Right lobe of liver (tissue), 6 donors: Measurements from ENCODE around the gene SUGCT. TPM values are rescaled to one million over a fixed set of nuclear protein-coding genes. Genes with fewer than 3 reads are reported as not detected.

Experiments
- ATAC-seq, 4 donors: fragments of 200-7000 bp; cut with Tn5 transposase; one replicate each; pipeline ENCODE4 v1.9.1; 2020; ENCODE audit warnings: mild to moderate bottlenecking in 4 of 4, moderate library complexity in 4 of 4
- DNase-seq, 3 donors: peaks; one replicate each; pipeline ENCODE4 v3.0.0-alpha.2; 2020
- H3K27ac ChIP-seq, 3 donors: fragments of 200-600 bp; one replicate each; pipeline ENCODE4 v1.8.0; 2022
- H3K27me3 ChIP-seq, 2 donors: fragments of 200-600 bp; one replicate each; pipeline ENCODE4 v1.8.0; 2022
- H3K36me3 ChIP-seq, 4 donors: fragments of 200-600 bp; sonication (generic) in 1 of 4; one replicate each; pipeline versions ENCODE4 v1.5.1 to v1.8.0; 2017 to 2022; ENCODE audit warnings: control low read depth in 1 of 4
- H3K4me1 ChIP-seq, 4 donors: fragments of 200-600 bp; sonication (generic) in 1 of 4; one replicate each; pipeline versions ENCODE4 v1.5.1 to v1.8.0; 2017 to 2022; ENCODE audit warnings: control low read depth in 1 of 4
- H3K4me3 ChIP-seq, 3 donors: fragments of 200-600 bp; one replicate each; pipeline ENCODE4 v1.8.0; 2022
- H3K9me3 ChIP-seq, 4 donors: fragments of 200-600 bp; sonication (generic) in 1 of 4; one replicate each; pipeline versions ENCODE4 v1.5.1 to v1.8.0; 2017 to 2022; ENCODE audit warnings: control low read depth in 1 of 4
- POLR2A ChIP-seq: fragments of 450-650 bp; IDR thresholded peaks from one replicate; pipeline ENCODE4 v1.6.1; 2017; ENCODE audit warnings: antibody characterized with exemption, mild to moderate bottlenecking
- WGBS: methylation state at CpG from one replicate; pipeline ENCODE4 v1.1.6; 2018; ENCODE audit warnings: low coverage, low lambda C conversion rate; ENCODE audit not compliant: insufficient coverage; ENCODE audit errors: missing lambda C conversion rate; 5-methylcytosine and 5-hydroxymethylcytosine counted together
- intact Hi-C, 2 donors: fragments of 100-400 bp; cut with DNase I; formaldehyde crosslinking; loops; one replicate each; pipeline versions ENCODE4 v1.11.2 to v1.14.1; 2022
- total RNA-seq, 6 experiments: library from RNA; depleted of rRNA in 2 of 6; stranded (reverse); fragments of >200 nt in 2 of 6; fragmentation: NEBNext Ultra II Directional in 3 of 6; extraction: Animal tissue kit (Norgen Biotek cat#: 25700) in 3 of 6; gene quantifications; one replicate each; pipeline versions ENCODE4 v1.1.0 to v1.2.4, GENCODE V29; 2016 to 2023
- TF ChIP-seq, protein P1 (sequence below), 4 donors: fragments of 200-600 bp in 3 of 4; fragments of 450-650 bp in 1 of 4; IDR thresholded peaks; one replicate each; pipeline versions ENCODE4 v1.5.1 to v1.8.0; 2016 to 2022; ENCODE audit warnings: antibody characterized with exemption in 4 of 4, mild to moderate bottlenecking in 2 of 4
- donor health status: DM: no; HTN: yes; CAD: no.
- donor health status: DM: no; HTN: no; CAD: no.
- donor health status: DM: no; HTN: no; CAD: no.
- donor health status: DM: no; HTN: yes; CAD: no.
- donor health status: DM: no; HTN: yes; CAD: no.

Gene SUGCT
- total RNA-seq, 6 experiments from 2014 or later: 10.1 to 21.0 (median 14.2) TPM

- Histone ChIP-seq H3K27me3 (no peaks in the 10 kb centered on the region), H3K4me3 (no peak overlapping the region), H3K36me3 (no peaks in the 10 kb centered on the region), H3K27ac (no peak overlapping the region), H3K4me1 (no peaks in the 10 kb centered on the region), H3K9me3 (no peaks in the 10 kb centered on the region)
- TF ChIP-seq, protein P1, sequence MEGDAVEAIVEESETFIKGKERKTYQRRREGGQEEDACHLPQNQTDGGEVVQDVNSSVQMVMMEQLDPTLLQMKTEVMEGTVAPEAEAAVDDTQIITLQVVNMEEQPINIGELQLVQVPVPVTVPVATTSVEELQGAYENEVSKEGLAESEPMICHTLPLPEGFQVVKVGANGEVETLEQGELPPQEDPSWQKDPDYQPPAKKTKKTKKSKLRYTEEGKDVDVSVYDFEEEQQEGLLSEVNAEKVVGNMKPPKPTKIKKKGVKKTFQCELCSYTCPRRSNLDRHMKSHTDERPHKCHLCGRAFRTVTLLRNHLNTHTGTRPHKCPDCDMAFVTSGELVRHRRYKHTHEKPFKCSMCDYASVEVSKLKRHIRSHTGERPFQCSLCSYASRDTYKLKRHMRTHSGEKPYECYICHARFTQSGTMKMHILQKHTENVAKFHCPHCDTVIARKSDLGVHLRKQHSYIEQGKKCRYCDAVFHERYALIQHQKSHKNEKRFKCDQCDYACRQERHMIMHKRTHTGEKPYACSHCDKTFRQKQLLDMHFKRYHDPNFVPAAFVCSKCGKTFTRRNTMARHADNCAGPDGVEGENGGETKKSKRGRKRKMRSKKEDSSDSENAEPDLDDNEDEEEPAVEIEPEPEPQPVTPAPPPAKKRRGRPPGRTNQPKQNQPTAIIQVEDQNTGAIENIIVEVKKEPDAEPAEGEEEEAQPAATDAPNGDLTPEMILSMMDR (IDR thresholded peaks at IDR 0.05): no peak
- TF ChIP-seq POLR2A: no peak
- ATAC-seq (no peak), DNase-seq (no peak)
- WGBS: 92% methylated on average over 3 of the region's 3 CpGs
- intact Hi-C loops: no loop called here
These were observed 572.0 kb downstream of the SUGCT start for GRCh38 chr7:40706829-40707228.

- 83% methylated on average over 3 of the region's 6 CpGs for WGBS
- intact Hi-C loops: no loop called here
These were observed 574.5 kb downstream of the SUGCT start for GRCh38 chr7:40709062-40709964.

GRCh38 chr7:40711706-40712105, 576.9 kb downstream of the SUGCT start:
- TF ChIP-seq, protein P1 (IDR thresholded peaks at IDR 0.05): no peak
- TF ChIP-seq POLR2A: no peak
- H3K4me1 ChIP-seq: no peaks in the 10 kb centered on the region
- WGBS: 90% methylated on average over 2 of the region's 6 CpGs
- no peak for ATAC-seq
- no peaks in the 10 kb centered on the region for H3K27me3 ChIP-seq
- no peak for DNase-seq
- no peaks in the 10 kb centered on the region for H3K9me3 ChIP-seq
- intact Hi-C loops: no loop called here
- no peaks in the 10 kb centered on the region for H3K36me3 ChIP-seq
- H3K4me3 ChIP-seq: no peak overlapping the region
- no peak overlapping the region for H3K27ac ChIP-seq

More at GRCh38 chr7:40709062-40709964, 574.5 kb downstream of the SUGCT start:
- no peak overlapping the region for H3K4me3 ChIP-seq
- no peak for ATAC-seq
- H3K27me3 ChIP-seq: no peaks in the 10 kb centered on the region
- no peaks in the 10 kb centered on the region for H3K36me3 ChIP-seq
- TF ChIP-seq, protein P1 (IDR thresholded peaks at IDR 0.05): no peak
- TF ChIP-seq POLR2A: no peak
- H3K9me3 ChIP-seq: no peaks in the 10 kb centered on the region
- H3K27ac ChIP-seq: no peak overlapping the region
- H3K4me1 ChIP-seq: no peaks in the 10 kb centered on the region
- DNase-seq: no peak

DNA sequence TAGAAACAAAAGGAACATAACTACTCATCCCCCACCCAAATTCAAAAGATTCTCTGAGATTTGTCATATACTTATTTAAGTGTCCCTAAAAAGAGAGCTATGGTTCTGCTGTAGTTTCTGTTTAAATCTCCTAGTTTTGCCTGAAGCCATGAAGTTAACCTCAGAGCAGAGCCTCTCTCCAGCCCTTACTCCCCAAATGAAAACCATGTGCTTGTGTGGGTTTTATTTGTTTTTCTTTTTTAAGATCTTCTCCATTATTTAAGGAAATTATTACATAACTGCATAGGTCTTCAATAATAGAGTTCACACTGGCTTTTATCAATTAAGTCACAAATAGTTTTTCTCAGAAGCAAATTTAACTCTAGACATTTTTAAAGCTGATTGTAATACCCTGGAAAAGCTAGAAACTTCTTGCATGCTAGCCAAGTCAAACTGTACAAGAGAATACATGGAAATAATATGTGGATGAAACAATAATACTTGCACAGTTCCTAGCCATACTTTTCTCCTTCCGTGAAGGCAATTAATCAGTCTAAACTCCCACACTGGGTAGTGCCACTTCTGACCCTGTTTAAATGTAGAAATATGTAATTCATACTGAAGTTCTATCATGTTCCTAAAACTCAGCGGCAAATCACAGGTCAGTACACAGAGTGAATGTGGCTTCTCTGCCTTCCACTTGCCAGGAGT, 579.7 kb downstream of the SUGCT start:
- Histone ChIP-seq H3K27ac (no peak overlapping the region), H3K4me3 (no peak overlapping the region), H3K9me3 (no peaks in the 10 kb centered on the region), H3K36me3 (no peaks in the 10 kb centered on the region), H3K4me1 (no peaks in the 10 kb centered on the region), H3K27me3 (no peaks in the 10 kb centered on the region)
- 87% methylated on average over 2 of the region's 2 CpGs for WGBS
- TF ChIP-seq, protein P1 (IDR thresholded peaks at IDR 0.05): no peak
- no peak for TF ChIP-seq POLR2A
- intact Hi-C loops: no loop called here
- ATAC-seq (no peak), DNase-seq (no peak)
